Measurements from ENCODE around the gene UQCC3. TPM values are rescaled to one million over a fixed set of nuclear protein-coding genes. Genes with fewer than 3 reads are reported as not detected.

The UQCC3 gene
- total and polyA plus RNA-seq, 2 of the 13 experiments (the other 11 are each of a cell fraction or from before 2014, with no cell fraction given) = 7.7 to 16.0 TPM

- Histone ChIP-seq H3K27ac (ENCODE audit: extremely low read length, insufficient read depth, low read length) (peak overlapping the region; percentile 90), H3K36me3 (replicated peaks in 1 of 2; ENCODE audit: control insufficient read depth in 1 of 2, insufficient read depth in 2 of 2, low read length in 2 of 2) (peaks cover 0 to 15% of the 10 kb centered on the region in 2 experiments; a peak in 2 of 5 replicates), H3K4me3 (replicated peaks in 1 of 3; ENCODE audit: insufficient read depth in 1 of 3, low read depth in 2 of 3, low read length in 3 of 3) (peak overlapping the region; percentile 76 to 98 (median 91)), H3K79me2 (ENCODE audit: insufficient read depth, low read length) (peaks cover 37% of the 10 kb centered on the region), H2AFZ (ENCODE audit: low read length) (peak overlapping the region; percentile 80), H3K9ac (ENCODE audit: insufficient read depth, low read depth, low read length) (peak overlapping the region; percentile 96), H3K27me3 (ENCODE audit: control insufficient read depth in 1 of 2, insufficient read depth in 2 of 2, low read length in 2 of 2) (no peaks in the 10 kb centered on the region; a peak in 1 of 5 replicates), H3K9me3 (ENCODE audit: low read length) (no peaks in the 10 kb centered on the region), H3K4me2 (ENCODE audit: low read depth, low read length) (peak overlapping the region; percentile 76), H4K20me1 (ENCODE audit: insufficient read depth, low read length) (no peaks in the 10 kb centered on the region; the same call in none of the 2 replicates), H3K4me1 (ENCODE audit: insufficient read depth, low read length) (peaks cover 65% of the 10 kb centered on the region)
- DNase-seq (ENCODE audit: low spot score) (no peak), FAIRE-seq (peak; percentile 62), ATAC-seq (peak; percentile 22)
- ChIA-PET POLR2A (interaction anchor here (0.9 to 6.6 kb wide), 30 partner anchors 8 to 247 kb away, joined by 3 to 53 read pairs (median 6); partner anchors contain the start of genes AHNAK, B3GAT3, EEF1G and GANAB), CTCF (ENCODE audit: low intra/inter-chr PET ratio, low total read pairs) (no interaction called here)
- intact Hi-C loops (cut with micrococcal nuclease; ENCODE audit: unreplicated experiment) = no loop called here
- in situ Hi-C loops (cut with HindIII; ENCODE audit: extremely low pct_ligation_motif_present, low pct_unique_long_range_greater_than_20kb) = no loop called here
- TSS peak; percentile 61 for BruUV-seq (replicated peaks)
- 4% methylated on average over 15 of the region's 17 CpGs for WGBS (ENCODE audit: low lambda C conversion rate)
- TF ChIP-seq LCORL (IDR thresholded peaks at IDR 0.05) (no peak), LCORL (CRISPR knock-in tag; IDR thresholded peaks at IDR 0.05) (peak; percentile 68; the same call in 1 of the 2 replicates), KDM1A (CRISPR knock-in tag; IDR thresholded peaks at IDR 0.05) (no peak), ZNF556 (CRISPR knock-in tag; IDR thresholded peaks at IDR 0.05; ENCODE audit: borderline replicate concordance) (0 out of 2 replicates have a peak, but pooled peaks have one; percentile 2), TGIF2 (CRISPR knock-in tag; IDR thresholded peaks at IDR 0.05) (no peak), ZFYVE20 (CRISPR knock-in tag; IDR thresholded peaks at IDR 0.05; ENCODE audit: borderline replicate concordance, low read depth) (0 out of 2 replicates have a peak, but pooled peaks have one; percentile 25), REST (IDR thresholded peaks at IDR 0.05; ENCODE audit: borderline replicate concordance in 1 of 2, low read depth in 1 of 2, low read length in 2 of 2) (no peak), ZNF891 (CRISPR knock-in tag; IDR thresholded peaks at IDR 0.05) (no peak), ZNF703 (CRISPR knock-in tag; IDR thresholded peaks at IDR 0.05; ENCODE audit: borderline replicate concordance) (0 out of 2 replicates have a peak, but pooled peaks have one; percentile 17), FOXK1 (CRISPR knock-in tag; IDR thresholded peaks at IDR 0.05; ENCODE audit: borderline replicate concordance, low read depth) (no peak), GMEB2 (CRISPR knock-in tag; IDR thresholded peaks at IDR 0.05; ENCODE audit: low read depth) (no peak), RFX5 (IDR thresholded peaks at IDR 0.05; ENCODE audit: low read depth, low read length) (0 out of 2 replicates have a peak, but pooled peaks have one; percentile 9), ZNF776 (CRISPR knock-in tag; IDR thresholded peaks at IDR 0.05) (no peak), ZNF180 (CRISPR knock-in tag; IDR thresholded peaks at IDR 0.05; ENCODE audit: borderline replicate concordance, low read depth) (no peak)
- TF ChIP-seq, protein P1, sequence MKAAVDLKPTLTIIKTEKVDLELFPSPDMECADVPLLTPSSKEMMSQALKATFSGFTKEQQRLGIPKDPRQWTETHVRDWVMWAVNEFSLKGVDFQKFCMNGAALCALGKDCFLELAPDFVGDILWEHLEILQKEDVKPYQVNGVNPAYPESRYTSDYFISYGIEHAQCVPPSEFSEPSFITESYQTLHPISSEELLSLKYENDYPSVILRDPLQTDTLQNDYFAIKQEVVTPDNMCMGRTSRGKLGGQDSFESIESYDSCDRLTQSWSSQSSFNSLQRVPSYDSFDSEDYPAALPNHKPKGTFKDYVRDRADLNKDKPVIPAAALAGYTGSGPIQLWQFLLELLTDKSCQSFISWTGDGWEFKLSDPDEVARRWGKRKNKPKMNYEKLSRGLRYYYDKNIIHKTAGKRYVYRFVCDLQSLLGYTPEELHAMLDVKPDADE (CRISPR knock-in tag; IDR thresholded peaks at IDR 0.05) = no peak
Measured at GRCh38 chr11:62671236-62671607, 251 bp upstream of the UQCC3 start.
